GM12872 (cell line): Measurements from ENCODE around the gene JPH2.

Source experiments
- TF ChIP-seq, protein P1 (sequence below): IDR thresholded peaks from 3 replicates; pipeline ENCODE4 v1.5.1; 2011; ENCODE audit warnings: low read depth, mild to moderate bottlenecking, low read length, moderate library complexity; ENCODE audit not compliant: insufficient read depth

The JPH2 gene

DNA sequence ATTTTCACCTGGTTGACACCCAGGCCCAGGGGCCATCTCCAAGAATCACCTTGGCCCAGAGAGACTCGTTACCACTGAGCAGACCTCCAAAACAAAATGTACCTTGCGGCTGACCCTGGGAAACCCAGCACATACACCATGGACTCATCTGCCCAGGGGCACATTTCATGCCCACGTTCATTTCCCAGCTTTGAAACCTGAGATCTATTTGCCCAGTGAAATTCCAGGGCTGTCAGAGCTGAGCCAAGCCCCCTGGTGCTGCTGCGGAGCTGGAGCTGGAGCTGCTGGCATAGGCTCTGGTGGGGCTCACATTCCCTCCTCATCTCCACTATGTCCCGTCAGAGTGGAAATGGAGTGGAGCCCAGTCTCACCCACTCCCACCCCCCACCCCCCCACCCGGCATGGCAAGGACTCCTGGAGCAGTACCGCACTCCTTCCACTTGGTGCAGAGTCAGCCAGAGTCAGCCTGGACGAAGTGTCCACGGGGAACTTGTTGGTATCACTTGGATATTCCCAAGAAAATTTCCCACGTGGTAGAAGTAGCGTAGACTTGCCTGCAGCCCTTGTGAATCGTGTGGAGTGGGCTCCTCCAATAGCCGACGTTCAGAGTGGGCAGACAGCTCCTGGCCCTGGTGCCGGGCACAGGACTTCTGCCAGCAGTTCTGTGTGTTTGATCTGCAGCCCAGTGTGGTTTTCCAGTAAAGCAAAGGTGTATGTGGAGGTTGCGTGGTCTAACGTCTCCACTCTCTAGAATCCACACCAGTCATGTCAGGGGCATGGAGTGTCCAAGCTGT is 41.7 kb upstream of the JPH2 start:
- TF ChIP-seq, protein P1, sequence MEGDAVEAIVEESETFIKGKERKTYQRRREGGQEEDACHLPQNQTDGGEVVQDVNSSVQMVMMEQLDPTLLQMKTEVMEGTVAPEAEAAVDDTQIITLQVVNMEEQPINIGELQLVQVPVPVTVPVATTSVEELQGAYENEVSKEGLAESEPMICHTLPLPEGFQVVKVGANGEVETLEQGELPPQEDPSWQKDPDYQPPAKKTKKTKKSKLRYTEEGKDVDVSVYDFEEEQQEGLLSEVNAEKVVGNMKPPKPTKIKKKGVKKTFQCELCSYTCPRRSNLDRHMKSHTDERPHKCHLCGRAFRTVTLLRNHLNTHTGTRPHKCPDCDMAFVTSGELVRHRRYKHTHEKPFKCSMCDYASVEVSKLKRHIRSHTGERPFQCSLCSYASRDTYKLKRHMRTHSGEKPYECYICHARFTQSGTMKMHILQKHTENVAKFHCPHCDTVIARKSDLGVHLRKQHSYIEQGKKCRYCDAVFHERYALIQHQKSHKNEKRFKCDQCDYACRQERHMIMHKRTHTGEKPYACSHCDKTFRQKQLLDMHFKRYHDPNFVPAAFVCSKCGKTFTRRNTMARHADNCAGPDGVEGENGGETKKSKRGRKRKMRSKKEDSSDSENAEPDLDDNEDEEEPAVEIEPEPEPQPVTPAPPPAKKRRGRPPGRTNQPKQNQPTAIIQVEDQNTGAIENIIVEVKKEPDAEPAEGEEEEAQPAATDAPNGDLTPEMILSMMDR, result no peak

DNA sequence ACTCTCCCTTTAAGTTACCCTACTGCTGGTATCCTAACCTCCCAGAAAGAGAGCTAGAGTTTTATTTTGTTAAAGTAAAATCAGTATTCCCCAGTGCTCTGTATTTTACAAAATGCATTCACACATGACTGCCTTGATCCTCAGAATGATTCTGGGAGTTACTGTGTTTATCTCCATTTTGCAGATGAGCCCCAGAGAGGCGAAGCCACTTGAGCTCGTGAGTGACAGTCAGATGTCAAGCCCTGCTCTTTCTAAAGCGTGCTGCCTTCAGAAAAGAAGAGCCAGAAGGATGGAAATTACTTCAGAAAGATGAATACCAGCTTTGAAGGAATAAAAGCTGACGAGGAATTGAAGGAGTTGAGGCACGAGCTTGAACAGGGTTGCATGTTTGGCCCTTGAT is 37.6 kb upstream of the JPH2 start:
- TF ChIP-seq, protein P1, result no peak

DNA sequence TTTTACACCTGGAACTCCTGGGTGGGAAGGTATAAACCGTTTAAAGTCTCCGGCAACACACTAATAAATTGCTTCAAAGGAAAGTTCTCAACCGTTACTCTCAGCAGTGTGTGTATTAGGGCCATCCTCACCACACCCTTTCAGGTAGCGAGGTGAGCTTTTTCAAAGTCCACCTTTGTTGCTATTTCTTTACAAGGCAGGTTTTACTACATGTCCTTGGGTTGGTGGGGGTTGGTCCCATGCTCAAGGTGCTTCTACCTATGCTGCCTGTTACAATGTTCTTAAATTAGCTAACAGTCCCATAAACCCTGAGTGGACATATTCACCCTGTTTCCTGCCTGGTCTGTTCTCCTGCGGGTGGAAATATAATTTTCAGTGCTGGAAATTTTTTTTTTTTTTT is 36.7 kb upstream of the JPH2 start:
- TF ChIP-seq, protein P1, result no peak

DNA sequence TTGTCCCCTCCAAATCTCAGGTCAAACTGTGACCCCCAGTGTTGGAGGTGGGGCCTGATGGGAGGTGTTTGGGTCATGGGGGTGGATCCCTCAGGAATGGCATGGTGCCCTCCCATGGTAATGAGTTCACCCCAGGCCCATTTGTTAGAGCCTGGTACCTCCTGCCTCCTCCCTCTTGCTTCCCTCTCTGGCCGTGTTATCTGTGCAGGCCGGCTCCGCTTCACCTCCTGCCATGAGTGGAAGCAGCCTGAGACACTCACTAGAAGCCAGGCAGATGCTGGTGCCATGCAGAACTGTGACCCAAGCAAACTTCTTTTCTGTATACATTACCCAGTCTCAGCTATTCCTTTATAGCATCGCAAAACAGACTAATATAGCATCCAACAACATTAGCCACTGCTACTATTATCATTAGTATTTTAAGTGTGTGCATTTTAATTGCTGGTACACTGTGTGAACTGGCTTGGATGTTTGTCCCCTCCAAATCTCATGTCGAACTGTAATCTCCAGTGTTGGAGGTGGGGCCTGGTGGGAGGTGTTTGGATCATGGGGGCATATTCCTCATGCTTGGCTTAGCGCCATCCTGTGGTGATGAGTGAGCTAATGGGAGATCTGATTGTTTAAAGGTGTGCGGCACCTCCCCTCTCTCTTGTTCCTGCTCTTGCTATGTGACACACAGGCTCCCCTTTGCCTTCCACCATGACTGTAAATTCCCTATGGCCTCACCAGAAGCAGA is 35.8 kb upstream of the JPH2 start:
- TF ChIP-seq, protein P1, result no peak; the same call in 2 of the 3 replicates

DNA sequence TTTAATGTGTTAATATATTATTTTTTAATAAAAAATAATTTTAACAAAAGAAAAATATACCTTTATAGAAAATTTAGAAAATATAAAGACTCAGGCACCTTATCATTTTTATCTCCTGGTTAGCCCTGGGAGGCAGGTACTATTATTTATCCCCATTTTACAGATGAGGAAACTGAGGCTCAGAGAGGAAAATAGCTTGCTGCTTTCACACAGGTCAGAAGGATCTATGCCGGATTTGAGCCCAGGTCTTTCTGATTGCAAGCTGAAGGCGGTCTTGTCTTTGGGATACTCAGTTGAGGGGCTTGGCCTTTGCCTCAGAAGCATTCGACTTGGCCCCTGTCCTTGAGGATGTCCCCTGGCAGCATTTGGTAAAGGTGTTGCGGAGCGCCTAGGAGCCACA is 35.0 kb upstream of the JPH2 start:
- TF ChIP-seq, protein P1, result no peak

DNA sequence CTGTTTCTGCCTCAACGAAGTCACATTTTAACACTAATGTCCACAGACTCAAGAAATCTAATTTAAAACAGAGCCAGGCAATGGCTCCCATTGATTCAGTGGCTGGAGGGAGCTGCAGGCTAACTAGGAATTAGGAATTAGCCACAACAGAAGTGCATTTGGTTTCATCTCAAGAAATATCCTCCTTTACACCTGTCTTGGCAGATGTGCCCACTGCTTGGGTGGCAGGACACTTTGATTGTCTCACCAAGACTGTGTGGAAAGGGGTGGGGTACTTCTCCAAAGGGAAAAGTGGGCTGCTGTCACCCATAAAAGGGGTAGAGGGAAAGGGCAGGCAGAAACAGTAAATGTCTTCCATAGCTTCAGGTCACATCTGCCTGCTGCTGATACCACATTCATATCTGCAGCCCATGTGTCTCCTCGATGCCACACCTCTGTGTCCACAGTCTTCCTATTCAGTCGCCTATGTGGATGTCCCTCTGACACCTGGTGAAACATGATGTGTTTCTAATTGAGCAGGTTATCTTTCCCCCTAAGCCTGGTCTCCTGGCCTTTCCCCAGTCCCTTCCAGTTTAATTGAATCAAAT is 34.5 kb upstream of the JPH2 start:
- TF ChIP-seq, protein P1, result no peak

DNA sequence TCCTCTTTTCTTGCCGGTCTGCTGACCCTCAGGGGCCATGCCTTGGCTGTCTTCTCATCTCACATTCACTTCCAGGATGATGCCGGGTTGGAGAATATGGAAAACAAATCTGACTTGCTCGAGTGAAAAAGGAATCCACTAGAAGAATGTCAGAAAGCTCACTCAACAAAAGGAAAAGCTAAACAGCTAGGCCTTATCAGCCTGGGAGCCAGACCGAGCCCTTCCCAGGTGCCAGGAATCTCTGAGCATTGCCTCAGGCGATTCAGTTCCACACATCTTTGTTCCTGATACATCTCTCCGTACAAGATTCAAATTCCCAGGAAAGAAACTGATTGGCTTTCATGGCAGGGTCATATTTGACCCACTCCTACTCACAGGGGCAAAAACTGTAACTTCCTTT is 32.8 kb upstream of the JPH2 start:
- TF ChIP-seq, protein P1, result no peak
